ENCODE results near the gene RHD.
"Not testable (repeated sequence)": the region's sequence is repeated elsewhere in the genome, so short reads cannot be mapped to it uniquely, and the experiment has no call there.

RHD gene

DNA sequence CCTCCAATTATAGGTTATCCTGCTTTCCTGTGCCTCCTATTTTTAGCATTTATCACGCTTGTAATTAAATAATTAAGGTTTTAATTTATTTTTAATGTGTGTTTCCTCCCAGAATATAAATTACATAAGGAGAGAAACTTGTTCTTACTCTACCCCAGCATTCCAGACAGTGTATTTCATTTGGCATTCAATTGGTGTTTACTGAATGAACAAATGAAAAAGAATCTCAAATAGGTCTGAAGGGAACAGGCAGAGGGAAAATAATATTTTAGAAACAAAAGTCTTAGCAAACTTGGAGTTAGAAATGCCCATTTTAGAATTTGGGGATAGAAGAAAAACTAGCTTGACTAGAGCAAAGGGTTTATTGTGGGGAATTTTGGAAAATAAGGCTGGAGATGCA lies 15.1 kb upstream of the RHD start:
- DNase-seq, result no peak

DNA sequence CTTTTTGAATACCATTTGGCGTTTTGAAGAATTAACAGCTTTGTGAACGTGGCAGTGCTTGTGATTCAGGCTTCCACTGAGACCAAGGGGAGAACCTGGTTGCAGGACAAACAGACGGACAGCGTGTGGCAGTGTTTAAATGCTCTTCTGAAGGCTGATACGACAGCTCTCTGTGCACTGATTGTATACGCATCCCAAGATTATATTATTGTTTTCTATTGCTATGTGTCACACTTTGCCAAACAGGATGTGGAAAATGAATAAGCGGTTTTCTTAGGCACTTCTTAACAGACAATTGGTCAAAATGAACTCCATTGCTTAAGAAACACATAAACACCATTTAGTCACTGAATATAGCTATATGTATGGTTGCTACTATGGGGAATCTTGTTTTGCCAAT lies 12.5 kb upstream of the RHD start:
- not testable (repeated sequence) for DNase-seq

DNA sequence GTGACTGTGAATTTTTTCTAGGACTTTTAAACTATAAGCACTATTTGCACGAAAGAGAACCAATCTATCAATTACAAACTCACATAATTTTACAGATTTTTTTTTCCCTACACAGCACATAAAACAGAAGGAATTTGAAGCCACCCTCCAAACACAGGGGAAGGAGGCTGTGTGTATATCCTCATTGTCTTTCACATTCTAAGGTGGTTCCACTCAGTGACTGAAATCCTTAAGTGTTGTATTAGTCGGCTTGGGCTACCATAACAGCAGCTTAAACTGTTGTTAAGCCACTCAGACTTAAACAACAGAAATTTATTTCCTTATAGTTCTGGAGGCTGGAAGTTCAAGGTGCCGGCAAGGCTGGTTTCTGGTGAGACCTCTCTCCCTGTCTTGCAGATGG lies 12.0 kb upstream of the RHD start:
- DNase-seq, result not testable (repeated sequence)

- DNase-seq, result not testable (repeated sequence)
These were observed 5.6 kb upstream of the RHD start for GRCh38 chr1:25266554-25267287.

- DNase-seq, result peak; percentile 68 to 92
These were observed 4.8 kb upstream of the RHD start for GRCh38 chr1:25267288-25268142.

DNA sequence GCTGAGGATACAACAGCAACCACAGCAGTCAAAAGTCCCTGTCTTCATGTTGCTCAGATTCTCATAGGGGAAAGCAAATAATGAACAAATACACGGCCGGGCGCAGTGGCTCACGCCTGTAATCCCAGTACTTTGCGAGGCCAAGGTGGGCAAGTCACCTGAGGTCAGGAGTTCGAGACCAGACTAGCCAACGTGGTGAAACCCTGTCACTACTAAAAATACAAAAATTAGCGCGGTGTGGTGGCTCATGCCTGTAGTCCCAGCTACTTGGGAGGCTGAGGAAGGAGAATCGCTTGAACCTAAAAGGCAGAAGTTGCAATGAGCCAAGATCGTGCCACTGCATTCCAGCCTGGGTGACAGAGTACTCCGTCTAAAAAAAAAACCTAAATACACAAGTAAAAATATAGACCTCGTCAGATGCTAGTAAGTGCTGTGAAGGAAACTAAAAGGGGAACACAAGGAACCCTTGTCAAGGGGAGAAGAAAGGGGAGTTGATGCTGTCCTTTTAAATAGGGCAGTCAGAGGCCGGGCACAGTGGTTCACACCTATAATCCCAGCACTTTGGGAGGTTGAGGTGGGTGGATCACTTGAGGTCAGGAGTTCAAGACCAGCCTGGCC lies 4.1 kb upstream of the RHD start:
- not testable (repeated sequence) for DNase-seq

DNA sequence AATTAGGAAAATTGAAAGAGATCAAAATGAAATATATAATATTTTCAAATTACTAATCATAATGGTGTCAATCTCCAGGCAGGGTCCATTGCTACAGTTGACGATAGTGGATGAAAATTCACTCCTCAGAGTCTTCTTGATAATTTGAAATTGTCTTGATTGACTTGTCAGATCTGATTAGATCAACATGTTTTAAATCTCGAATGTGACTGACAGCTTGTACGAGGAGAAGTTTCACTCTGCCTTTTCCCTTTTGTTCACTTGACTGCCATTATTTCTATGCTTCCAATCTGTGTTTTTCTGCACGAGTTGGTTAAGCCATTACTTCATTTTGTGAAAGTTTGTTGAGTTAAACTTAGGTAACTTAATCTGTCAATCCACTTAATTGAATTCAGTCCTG lies 3.3 kb downstream of the RHD start:
- not testable (repeated sequence) for DNase-seq

- DNase-seq, result not testable (repeated sequence)
These were observed 5.0 kb downstream of the RHD start for GRCh38 chr1:25277295-25277694.

DNA sequence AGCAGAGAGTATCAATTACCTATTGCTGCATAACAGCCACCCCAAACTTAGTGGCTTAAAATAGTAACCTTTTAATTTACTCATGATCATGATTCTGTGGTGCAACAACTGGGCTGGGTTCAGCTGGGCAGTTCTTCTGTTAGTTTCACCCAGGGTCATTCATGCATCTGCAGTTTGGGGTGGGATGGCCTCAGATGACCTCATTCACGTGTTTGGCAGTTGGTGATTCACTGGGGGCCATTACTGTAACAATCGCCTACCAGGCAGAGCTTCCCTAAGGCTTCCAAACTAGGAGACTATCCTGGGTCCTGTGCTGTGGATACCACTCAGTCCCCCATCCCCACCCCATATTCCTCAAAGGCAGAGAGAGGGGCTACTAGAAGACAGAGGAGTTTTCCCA lies 6.0 kb downstream of the RHD start:
- DNase-seq, result not testable (repeated sequence)

DNA sequence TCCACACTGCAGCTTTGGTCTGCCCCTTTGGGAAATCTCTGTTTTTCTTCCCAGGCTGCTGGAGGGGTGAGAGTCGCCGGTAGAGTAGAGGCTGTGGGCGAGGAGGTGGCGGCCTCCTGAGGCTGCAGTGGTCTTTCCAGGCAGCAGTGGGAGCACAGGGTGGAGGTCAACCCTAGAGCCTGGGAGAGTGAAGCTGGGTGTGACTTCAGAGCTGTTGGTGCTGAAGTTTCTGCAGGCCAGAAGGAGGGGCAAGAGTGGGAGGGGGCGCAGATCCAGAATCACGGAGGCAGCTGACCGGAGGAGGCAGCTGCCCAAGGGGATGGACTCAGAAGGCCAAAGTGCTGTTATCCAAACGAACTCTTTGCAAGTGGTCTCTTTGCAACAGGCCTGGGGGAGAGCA lies 6.5 kb downstream of the RHD start:
- DNase-seq, result not testable (repeated sequence)

DNA sequence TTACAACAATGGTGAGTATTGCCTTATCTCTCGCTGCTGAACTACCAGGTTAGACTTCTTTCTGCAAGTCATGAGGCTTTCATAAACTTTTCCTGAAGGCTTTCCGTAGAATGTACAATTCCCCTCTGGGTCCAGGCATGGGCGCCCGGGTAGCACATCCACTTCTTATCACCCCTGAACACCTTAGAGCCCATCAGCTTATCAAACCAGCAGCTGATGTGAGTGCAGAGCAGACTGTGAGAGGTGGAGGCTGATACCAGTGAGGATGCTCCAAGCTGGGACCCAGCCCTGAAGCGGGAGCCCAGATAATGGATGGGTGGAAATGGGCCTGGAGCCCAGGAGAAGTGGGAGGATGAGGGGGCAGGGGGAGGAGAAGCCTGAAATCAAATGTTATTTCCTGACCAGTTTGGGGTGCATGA lies 7.4 kb downstream of the RHD start:
- not testable (repeated sequence) for DNase-seq

- DNase-seq, result not testable (repeated sequence)
These were observed 13.6 kb downstream of the RHD start for GRCh38 chr1:25285862-25286261.

GRCh38 chr1:25287164-25287563 lies 14.9 kb downstream of the RHD start:
- DNase-seq, result not testable (repeated sequence)

DNA sequence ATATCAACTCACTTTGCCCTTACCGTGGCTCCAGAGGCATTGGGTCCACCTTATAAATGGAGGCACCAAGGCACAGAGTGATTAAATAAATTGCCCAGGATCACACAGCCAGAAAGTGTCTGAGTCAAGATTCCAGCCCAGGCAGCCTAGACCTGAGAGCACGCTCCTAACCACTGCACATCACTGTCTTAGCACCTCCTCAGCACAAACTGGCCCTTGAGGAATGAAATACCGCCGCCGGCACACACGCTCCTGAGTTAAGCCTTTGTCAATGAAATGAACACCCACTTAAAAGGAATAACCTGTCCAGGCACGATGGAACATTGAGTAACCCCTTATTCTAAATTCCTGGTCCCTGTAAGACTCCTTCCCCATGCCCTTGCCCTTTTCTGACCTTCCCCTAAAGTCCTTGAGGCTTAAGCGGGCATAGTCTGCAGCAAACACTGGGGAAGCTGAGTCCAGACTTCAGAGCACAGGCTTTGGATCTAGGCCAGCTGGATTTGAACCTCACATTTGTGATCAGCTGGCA lies 16.3 kb downstream of the RHD start:
- DNase-seq, result not testable (repeated sequence)

DNA sequence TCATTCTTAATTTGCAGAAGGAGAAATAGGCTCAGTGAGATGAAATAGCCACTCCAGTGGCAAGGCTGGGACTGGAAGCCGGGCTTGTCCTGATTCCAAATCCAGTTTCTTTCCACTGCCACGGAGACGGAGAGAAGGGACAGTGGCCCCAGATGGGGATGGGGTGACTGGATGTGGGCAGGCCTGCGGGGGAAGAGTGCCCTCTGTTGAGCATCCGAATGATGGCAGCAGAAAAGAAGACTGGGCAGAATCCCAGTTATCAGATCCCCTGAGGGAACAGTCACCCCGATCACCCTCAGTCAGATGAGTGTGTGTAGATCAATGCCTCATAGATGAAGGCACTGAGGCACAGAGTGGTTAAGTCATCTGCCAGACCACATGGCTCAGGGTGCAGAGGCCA lies 17.7 kb downstream of the RHD start:
- peak in 1 of 2 donors; percentile 10 for DNase-seq

GRCh38 chr1:25293426-25293825 lies 21.1 kb downstream of the RHD start:
- not testable (repeated sequence) for DNase-seq

GRCh38 chr1:25294889-25295826 lies 22.8 kb downstream of the RHD start:
- not testable (repeated sequence) for DNase-seq

- not testable (repeated sequence) for DNase-seq
These were observed 24.2 kb downstream of the RHD start for GRCh38 chr1:25296501-25296900.

DNA sequence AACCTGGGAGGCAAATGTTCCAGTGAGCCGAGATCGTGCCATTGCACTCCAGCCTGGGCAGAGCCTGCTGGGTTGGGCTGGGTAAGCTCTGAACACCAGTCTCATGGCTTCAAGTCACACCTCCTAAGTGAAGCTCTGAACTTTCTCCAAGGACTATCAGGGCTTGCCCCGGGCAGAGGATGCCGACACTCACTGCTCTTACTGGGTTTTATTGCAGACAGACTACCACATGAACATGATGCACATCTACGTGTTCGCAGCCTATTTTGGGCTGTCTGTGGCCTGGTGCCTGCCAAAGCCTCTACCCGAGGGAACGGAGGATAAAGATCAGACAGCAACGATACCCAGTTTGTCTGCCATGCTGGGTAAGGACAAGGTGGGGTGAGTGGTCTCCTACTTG lies 28.4 kb downstream of the RHD start:
- not testable (repeated sequence) for DNase-seq

DNA sequence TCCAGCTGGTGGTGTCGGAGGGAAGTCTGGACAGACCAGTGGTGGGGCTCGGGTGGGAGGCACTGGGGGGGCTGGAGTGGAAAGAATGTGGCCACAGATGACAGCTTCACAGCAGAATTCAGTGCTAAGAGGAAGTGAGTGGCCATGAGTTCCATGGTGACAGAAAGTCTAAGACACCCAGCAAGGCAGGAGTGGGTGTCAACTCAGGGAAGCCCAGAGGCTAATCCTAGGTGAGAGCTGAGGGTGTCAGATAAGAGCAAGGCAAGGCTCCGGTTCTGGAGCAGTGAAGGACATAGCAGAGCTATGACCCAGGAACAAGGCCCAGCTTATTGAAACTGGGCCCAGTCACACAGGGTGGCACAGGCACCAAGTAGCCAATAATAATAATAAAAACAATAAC lies 30.0 kb downstream of the RHD start:
- not testable (repeated sequence) for DNase-seq

DNA sequence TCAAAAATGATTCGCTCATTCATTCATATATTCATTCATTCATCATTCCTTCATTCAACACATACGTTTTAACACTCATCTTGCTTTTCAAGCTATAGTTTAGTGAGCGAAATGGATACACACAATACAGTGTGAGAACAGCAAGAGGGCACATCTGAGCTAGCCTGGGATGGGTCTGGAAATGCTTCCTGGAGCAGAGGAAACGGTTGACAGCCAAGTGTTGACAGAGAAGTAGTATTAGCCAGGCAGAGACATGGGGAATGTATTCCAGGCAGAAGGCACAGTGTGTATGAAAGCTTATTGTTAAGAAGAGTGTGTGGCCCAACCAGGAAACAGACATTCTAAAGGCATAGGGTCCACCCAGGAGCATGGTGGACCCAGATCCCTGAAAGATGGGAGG lies 32.6 kb downstream of the RHD start:
- not testable (repeated sequence) for DNase-seq

GRCh38 chr1:25308168-25308567 lies 35.9 kb downstream of the RHD start:
- DNase-seq, result not testable (repeated sequence)
